Stimulated activated naive CD4-positive, alpha-beta T cell treated with Interleukin-2 at 50 U/mL for 16 hours (primary cell): ENCODE results near the gene NTNG1.
"Not testable (repeated sequence)": the region's sequence is repeated elsewhere in the genome, so short reads cannot be mapped to it uniquely, and the experiment has no call there.

ENCODE experiments used
- DNase-seq: peaks from one replicate; lab custom pipeline; 2025; lab: John Stamatoyannopoulos, UW

NTNG1 gene

GRCh38 chr1:107140703-107141490 is at the start of gene NTNG1:
NTNG1 (plus strand) TSS chr1:107141039.
- no peak for DNase-seq

- DNase-seq, result no peak
Measured at GRCh38 chr1:107091418-107091817, 49.4 kb upstream of the NTNG1 start.

GRCh38 chr1:107093395-107093794 is 47.4 kb upstream of the NTNG1 start:
- not testable (repeated sequence) for DNase-seq

GRCh38 chr1:107095647-107096046 is 45.2 kb upstream of the NTNG1 start:
- DNase-seq, result no peak

GRCh38 chr1:107096690-107097089 is 44.1 kb upstream of the NTNG1 start:
- DNase-seq, result no peak

GRCh38 chr1:107098961-107099360 is 41.9 kb upstream of the NTNG1 start:
- no peak for DNase-seq

- DNase-seq, result no peak
Measured at GRCh38 chr1:107100331-107100984, 40.4 kb upstream of the NTNG1 start.

GRCh38 chr1:107105914-107106313 is 34.9 kb upstream of the NTNG1 start:
- no peak for DNase-seq

- DNase-seq, result no peak
Measured at GRCh38 chr1:107110326-107110725, 30.5 kb upstream of the NTNG1 start.

- no peak for DNase-seq
Measured at GRCh38 chr1:107116306-107116790, 24.5 kb upstream of the NTNG1 start.

GRCh38 chr1:107122225-107122624 is 18.6 kb upstream of the NTNG1 start:
- DNase-seq, result no peak

- no peak for DNase-seq
Measured at GRCh38 chr1:107123741-107124140, 17.1 kb upstream of the NTNG1 start.

GRCh38 chr1:107124694-107125093 is 16.1 kb upstream of the NTNG1 start:
- no peak for DNase-seq

- DNase-seq, result no peak
Measured at GRCh38 chr1:107132195-107132594, 8.6 kb upstream of the NTNG1 start.

- no peak for DNase-seq
Measured at GRCh38 chr1:107132780-107133179, 8.1 kb upstream of the NTNG1 start.

- no peak for DNase-seq
Measured at GRCh38 chr1:107135463-107135862, 5.4 kb upstream of the NTNG1 start.

- no peak for DNase-seq
Measured at GRCh38 chr1:107138166-107138565, 2.7 kb upstream of the NTNG1 start.

GRCh38 chr1:107138767-107139445 is 1.9 kb upstream of the NTNG1 start:
- no peak for DNase-seq

GRCh38 chr1:107139833-107140702 is 771 bp upstream of the NTNG1 start:
- no peak for DNase-seq

GRCh38 chr1:107141491-107142126 is 770 bp downstream of the NTNG1 start:
- DNase-seq, result no peak

GRCh38 chr1:107142140-107142542 is 1.3 kb downstream of the NTNG1 start:
- DNase-seq, result no peak
